GM12891 (cell line): ENCODE results near the gene XXYLT1.

Experiments used
- DNase-seq: peaks from one replicate; pipeline ENCODE4 v3.0.0; 2011; ENCODE audit warnings: low spot score; ENCODE audit not compliant: insufficient read length
- FAIRE-seq: peaks from 2 replicates; lab custom pipeline; 2011; peaks lifted over from hg19 to GRCh38; lab: Jason Lieb, UNC
- PAX5 ChIP-seq: IDR thresholded peaks from 2 replicates; pipeline ENCODE4 v1.6.1; 2011; ENCODE audit warnings: low read length, moderate library complexity, mild to moderate bottlenecking; ENCODE audit not compliant: insufficient read depth, severe bottlenecking
- POLR2A ChIP-seq: IDR thresholded peaks from 2 replicates; pipeline ENCODE4 v1.6.1; 2011; ENCODE audit warnings: low read depth, low read length, control low read depth
- POLR2AphosphoS5 ChIP-seq: IDR thresholded peaks from 2 replicates; pipeline ENCODE4 v1.6.1; 2011; ENCODE audit warnings: low read depth, low read length, control low read depth
- POU2F2 ChIP-seq: IDR thresholded peaks from 2 replicates; pipeline ENCODE4 v1.6.1; 2011; ENCODE audit warnings: low read depth, mild to moderate bottlenecking, control low read depth, low read length, moderate library complexity
- SPI1 ChIP-seq: IDR thresholded peaks from 2 replicates; pipeline ENCODE4 v1.6.1; 2011; ENCODE audit warnings: low read depth, low read length, control low read depth
- TAF1 ChIP-seq: IDR thresholded peaks from 2 replicates; pipeline ENCODE4 v1.6.1; 2011; ENCODE audit warnings: low read depth, low read length, control low read depth

XXYLT1 gene

GRCh38 chr3:195021692-195022091 is 249.3 kb downstream of the XXYLT1 start:
- TF ChIP-seq POLR2A, result no peak
- TF ChIP-seq TAF1, result no peak
- TF ChIP-seq SPI1, result no peak
- no peak for TF ChIP-seq POLR2AphosphoS5
- no peak for TF ChIP-seq PAX5
- TF ChIP-seq POU2F2, result no peak
- no peak for FAIRE-seq
- DNase-seq, result no peak

GRCh38 chr3:195020921-195021320 is 250.0 kb downstream of the XXYLT1 start:
- no peak for FAIRE-seq
- no peak for DNase-seq
- no peak for TF ChIP-seq POLR2AphosphoS5
- no peak for TF ChIP-seq POU2F2
- TF ChIP-seq SPI1, result no peak
- TF ChIP-seq TAF1, result no peak
- no peak for TF ChIP-seq PAX5
- TF ChIP-seq POLR2A, result no peak

- FAIRE-seq (no peak), DNase-seq (no peak)
- TF ChIP-seq POLR2A (no peak), POLR2AphosphoS5 (no peak), POU2F2 (no peak), PAX5 (no peak), TAF1 (no peak), SPI1 (no peak)
Measured at GRCh38 chr3:195020185-195020584, 250.8 kb downstream of the XXYLT1 start.

GRCh38 chr3:195019335-195019734 is 251.6 kb downstream of the XXYLT1 start:
- TF ChIP-seq SPI1, result no peak
- no peak for TF ChIP-seq POLR2A
- TF ChIP-seq POLR2AphosphoS5, result no peak
- no peak for TF ChIP-seq TAF1
- TF ChIP-seq PAX5, result no peak
- no peak for TF ChIP-seq POU2F2
- FAIRE-seq (no peak), DNase-seq (no peak)
